ENCODE data around the gene TEDDM1.
A peak's percentile ranks its signal among the peaks of the same experiment; 100 is the strongest.
"Not testable (repeated sequence)": the region's sequence is repeated elsewhere in the genome, so short reads cannot be mapped to it uniquely, and the experiment has no call there.

Gene TEDDM1

DNA sequence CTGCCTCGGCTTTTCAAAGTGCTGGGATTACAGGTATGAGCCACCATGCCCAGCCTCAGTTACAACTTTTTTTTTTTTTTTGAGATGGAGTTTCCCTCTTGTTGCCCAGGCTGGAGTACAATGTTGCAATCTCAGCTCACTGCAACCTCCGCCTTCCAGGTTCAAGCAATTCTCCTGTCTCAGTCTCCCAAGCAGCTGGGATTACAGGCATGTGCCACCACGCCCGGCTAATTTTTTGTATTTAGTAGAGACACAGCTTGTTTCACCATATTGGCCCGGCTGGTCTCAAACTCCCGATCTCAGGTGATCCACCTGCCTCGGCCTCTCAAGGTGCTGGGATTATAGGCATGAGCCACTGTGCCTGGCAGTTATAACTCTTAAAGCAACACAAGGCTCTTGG lies 20.7 kb downstream of the TEDDM1 start:
- not testable (repeated sequence) for DNase-seq

DNA sequence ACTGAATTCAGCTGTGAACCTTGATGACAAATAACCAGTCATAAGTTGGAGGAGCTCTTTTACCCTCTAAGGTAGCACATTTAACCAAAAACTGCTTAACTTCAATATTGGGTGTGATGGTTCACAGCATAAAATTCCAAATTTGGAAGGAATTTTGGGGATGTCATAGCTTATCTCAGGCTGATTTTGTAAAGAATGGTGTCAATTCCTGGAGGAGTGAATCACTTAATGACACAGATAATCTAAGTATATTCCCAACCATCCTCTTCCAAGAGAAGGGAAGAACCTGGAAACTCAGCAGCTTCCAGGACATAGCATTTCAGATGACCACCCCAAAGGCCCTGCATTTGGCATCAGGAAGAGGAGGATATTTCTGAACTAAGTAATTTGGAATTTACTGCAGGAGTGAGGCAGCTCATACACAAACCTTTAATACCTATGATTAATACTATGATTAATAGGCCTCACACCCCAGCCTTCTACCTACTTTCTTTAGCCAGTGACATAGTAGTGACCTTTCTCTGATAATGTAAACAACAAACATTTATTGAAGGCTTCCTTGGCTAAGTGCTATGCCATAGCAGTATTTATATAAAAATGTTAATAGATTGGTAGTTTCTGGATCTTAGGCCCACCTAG lies 23.4 kb downstream of the TEDDM1 start:
- no peak for DNase-seq

DNA sequence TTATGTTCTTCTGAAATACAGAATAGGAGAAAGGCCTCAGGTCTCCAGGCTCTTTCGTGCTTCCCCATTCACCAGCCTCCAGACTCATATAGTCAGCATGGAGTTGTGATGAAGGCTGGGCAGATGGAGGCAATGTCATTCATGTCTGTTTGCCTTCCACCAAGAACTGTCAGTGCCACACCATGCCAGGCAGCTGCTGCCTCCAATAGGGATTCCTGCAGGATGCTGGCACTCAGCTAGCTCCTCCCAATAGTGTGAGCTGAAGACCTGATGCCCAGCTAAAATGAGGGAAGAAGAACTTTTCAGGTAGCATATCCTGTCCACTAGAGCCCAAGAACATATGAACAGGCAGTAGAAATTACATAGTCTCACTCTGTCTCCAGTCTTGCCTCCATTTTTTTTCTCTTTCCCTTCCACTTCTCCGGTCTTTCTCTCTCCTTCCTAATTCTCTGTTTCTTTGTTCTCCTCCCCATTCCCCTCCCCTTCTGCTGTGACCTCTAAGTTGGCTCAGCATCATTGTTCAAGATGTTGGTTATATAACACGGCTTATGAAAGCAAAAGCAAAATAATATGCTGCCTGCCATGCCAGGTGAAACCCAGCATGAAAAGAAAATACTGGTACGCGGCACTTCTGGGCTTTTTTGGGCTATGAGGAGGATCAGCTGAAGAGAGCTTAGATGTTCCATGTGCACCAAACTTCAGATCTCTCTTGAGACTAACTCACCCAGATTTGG lies 26.2 kb downstream of the TEDDM1 start:
- DNase-seq = no peak

DNA sequence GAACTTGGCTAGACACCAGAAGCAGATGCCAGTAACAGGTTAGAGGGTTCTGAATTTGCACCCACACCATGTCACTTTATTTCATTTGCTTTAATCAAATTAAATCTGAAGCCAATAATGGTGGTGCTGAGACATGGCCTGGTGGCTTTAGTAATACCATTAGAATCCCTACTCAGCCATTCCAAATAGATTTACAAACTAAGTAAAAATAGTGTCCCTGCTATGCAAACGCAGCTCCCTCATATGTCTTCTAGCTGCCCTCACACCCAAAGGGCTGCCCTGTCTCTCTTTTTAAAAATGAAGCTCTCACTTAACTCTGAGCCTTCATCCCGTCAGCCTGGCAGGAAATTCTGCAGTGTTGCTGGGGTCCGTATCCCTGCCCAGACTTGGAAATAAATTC lies 29.9 kb downstream of the TEDDM1 start:
- DNase-seq = no peak

DNA sequence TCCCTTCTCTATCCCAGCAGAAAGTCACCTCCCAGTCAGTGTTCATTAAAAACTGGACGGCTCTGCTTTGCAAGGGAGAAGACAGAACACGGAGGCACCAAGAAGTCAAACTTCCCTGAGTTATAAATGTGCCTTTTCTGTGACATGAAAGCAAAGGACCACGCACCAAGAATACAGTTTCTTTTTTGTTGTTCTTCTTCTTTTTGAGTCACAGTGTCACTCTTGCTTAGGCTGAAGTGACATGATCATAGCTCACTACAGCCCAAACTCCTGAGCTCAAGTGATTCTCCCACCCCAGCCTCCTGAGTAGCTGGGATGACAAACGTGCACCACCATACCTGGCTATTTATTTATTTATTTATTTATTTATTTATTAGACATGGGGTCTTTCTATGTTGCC lies 31.6 kb downstream of the TEDDM1 start:
- no peak for DNase-seq

DNA sequence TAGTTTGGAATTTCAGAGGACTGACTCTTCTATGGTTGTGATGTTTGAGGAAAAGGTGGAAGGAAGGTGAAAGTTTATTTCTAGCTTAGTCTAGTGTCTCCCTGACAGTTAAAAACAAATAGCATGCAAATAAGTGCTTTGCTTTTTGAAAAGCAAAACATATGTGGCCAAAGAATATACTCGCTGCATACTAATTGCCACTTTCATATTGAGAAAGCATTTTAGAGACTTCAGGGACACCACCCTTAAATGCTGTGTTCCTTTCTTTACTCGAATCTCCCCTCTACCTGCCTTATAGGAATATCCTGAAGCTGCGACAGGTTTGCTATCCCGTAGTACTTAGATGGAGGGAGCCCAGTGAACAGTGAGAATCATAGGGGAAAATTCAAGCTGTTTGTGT lies 32.1 kb downstream of the TEDDM1 start:
- no peak for DNase-seq

DNA sequence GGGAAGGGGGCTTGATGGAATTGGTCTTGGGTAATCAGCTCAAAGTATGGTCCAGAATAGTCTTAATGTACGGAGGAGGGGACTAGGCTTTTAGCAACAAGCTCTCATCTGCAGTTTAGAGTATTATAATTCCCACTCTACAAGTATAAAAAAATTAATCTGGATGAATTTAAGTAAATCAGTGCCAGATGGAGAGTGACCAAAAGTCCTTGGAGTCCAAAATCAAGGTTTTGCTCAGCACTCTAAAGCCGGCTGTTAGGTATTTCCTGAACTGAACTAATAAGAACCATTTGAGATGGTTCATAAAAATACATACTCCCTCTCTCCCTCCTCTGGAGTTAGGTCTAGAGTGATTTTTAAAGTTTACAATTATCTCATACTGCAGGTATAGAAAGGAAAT lies 32.5 kb downstream of the TEDDM1 start:
- DNase-seq = no peak

GRCh38 chr1:182366596-182366995 lies 33.9 kb downstream of the TEDDM1 start:
- DNase-seq = no peak

DNA sequence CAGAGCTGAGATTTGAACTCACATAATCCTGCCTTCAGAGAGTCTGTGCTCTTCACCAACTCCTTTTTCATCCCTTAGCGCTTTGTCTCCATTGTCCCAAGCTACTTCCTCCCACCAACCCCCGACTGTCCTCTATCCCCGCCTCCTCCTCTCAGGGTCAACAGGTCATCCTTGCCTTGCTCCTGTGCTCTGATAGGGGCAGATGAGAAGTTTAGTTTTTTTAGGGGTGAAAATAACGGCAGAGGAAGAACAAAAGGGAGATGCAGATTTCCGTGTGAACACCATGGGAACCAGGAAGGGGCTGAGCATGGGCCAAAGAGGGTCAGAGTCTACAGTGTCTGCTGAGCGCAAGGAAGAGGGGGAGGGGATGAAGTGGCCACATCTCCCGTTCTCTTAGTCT lies 40.8 kb downstream of the TEDDM1 start:
- no peak for DNase-seq

DNA sequence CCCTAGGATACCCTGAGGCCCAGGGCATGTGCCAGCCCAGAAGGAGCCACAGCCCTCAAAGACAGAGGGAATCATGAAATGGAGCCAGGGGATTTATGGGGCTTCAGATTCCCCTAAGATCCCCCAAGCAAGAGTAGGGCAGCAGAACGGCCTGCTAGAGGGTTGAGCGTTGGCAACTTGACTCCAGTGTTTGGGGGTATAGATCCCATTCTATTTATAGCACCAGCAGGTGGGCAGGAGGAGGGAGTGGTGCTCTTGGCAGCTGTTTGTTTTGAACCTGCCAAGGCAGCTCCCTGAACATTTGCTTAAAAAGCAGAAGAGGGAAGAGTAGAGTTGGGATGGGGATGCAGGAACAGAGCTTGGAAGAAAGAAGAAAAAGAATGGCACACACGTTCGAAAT lies 42.6 kb downstream of the TEDDM1 start:
- peak; percentile 45 for DNase-seq

DNA sequence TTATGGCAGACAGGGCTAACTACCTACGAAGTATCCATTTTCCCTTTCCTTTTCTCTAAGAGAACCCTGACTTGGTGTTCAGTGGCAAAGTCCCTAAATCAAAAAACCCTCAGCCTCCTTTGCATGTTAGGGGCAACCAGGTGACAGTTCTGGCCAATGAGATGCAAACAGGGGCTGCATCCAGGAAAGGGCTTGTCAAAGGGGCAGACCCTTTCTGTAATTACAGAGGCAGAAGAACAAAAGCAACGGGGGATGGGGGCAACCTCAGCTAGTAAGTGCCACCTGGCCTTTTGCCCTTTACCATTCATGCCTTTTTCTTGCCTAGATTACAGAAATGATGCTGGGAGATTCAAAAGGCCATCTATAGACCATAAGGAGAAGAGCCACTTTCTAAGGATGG lies 43.3 kb downstream of the TEDDM1 start:
- DNase-seq = no peak

DNA sequence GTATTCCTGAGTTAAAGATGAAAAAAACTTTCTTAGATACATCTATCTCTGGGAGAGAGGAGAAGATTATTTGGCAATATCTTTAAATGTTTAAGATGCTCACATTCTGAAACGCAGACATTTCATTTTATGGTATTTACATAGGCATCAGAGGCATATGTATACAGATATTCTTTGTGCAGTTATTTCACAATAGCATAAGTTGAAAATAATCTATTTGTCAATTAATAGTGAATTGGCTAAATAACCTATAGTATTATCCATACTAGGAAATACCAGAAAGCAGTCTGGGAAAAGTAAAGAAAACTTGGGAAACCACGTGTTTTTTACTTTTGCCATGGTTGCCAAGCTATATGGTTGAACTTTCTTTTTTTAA lies 44.8 kb downstream of the TEDDM1 start:
- no peak for DNase-seq

GRCh38 chr1:182351790-182352364 lies 48.6 kb downstream of the TEDDM1 start:
- DNase-seq = no peak

DNA sequence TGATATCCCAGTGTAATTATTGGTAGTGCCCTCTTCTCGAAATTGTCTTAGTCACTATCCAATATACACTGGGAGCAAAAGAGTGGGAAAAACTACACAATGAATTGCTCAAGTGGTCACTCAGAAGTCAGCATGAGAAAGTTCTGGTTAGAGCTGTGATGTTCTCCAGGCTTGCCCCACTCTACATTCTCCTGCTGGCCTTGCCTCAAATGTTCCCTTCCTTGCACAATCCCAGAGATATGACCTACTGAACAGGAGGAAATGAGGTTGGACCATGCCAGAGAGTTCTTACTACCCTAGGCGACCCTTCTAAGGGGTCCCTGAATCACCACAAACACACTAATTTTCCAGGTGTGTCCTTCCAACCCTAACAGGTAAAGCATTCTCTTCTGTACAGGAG lies 49.6 kb downstream of the TEDDM1 start:
- DNase-seq = no peak

GRCh38 chr1:182348961-182349747 lies 51.3 kb downstream of the TEDDM1 start:
- DNase-seq = no peak
